GM23338 (cell line): ENCODE results near the gene GAB1. TPM values are rescaled to one million over a fixed set of nuclear protein-coding genes. Genes with fewer than 3 reads are reported as not detected.
A peak's percentile ranks its signal among the peaks of the same experiment; 100 is the strongest.

Experiments
- ATAC-seq: fragments of 200-7000 bp; cut with Tn5 transposase; 3 replicates; pipeline ENCODE4 v1.9.1; 2020
- DNase-seq: peaks from one replicate; pipeline ENCODE4 v3.0.0-alpha.2; 2015; ENCODE audit warnings: low spot score
- H2AFZ ChIP-seq: fragments of 200-600 bp; sonication (generic); 2 replicates; pipeline ENCODE4 v1.8.0; 2016; ENCODE audit warnings: antibody characterized with exemption, mild to moderate bottlenecking, moderate library complexity
- H3F3A ChIP-seq: fragments of 200-600 bp; sonication (generic); replicated peaks from 2 replicates; pipeline ENCODE4 v1.8.0; 2017; ENCODE audit warnings: antibody characterized with exemption, mixed run types, low read depth
- H3K27ac ChIP-seq: fragments of 200-600 bp; sonication (generic); 2 replicates; pipeline ENCODE4 v1.6.1; 2016; ENCODE audit warnings: low read depth
- H3K27me3 ChIP-seq: fragments of 200-600 bp; sonication (generic); 2 replicates; pipeline ENCODE4 v1.8.0; 2016; ENCODE audit warnings: mild to moderate bottlenecking, mixed run types, moderate library complexity; ENCODE audit not compliant: insufficient read depth
- H3K36me3 ChIP-seq: fragments of 200-600 bp; sonication (generic); 2 replicates; pipeline ENCODE4 v1.8.0; 2016; ENCODE audit warnings: mild to moderate bottlenecking; ENCODE audit not compliant: insufficient read depth
- H3K4me1 ChIP-seq: fragments of 200-600 bp; sonication (generic); 2 replicates; pipeline ENCODE4 v1.8.0; 2016; ENCODE audit warnings: mild to moderate bottlenecking, moderate library complexity; ENCODE audit not compliant: insufficient read depth
- H3K4me2 ChIP-seq: fragments of 200-600 bp; sonication (generic); 2 replicates; pipeline ENCODE4 v1.7.1; 2017; ENCODE audit warnings: mixed run types
- H3K4me3 ChIP-seq: fragments of 200-600 bp; sonication (generic); 2 replicates; pipeline ENCODE4 v1.6.1; 2016; ENCODE audit warnings: mixed run types
- H3K79me2 ChIP-seq: fragments of 200-600 bp; sonication (generic); replicated peaks from 2 replicates; pipeline ENCODE4 v1.8.0; 2017; ENCODE audit warnings: mild to moderate bottlenecking; ENCODE audit not compliant: insufficient read depth
- H3K9me2 ChIP-seq: fragments of 200-600 bp; sonication (generic); 2 replicates; pipeline ENCODE4 v1.8.0; 2017; ENCODE audit not compliant: insufficient read depth
- H4K20me1 ChIP-seq: fragments of 200-600 bp; sonication (generic); replicated peaks from 2 replicates; pipeline ENCODE4 v1.8.0; 2017; ENCODE audit warnings: mild to moderate bottlenecking; ENCODE audit not compliant: insufficient read depth
- H3K27ac Mint-ChIP-seq: 2 replicates; pipeline ENCODE4 v1.8.0; 2020; ENCODE audit warnings: inconsistent platforms, mild to moderate bottlenecking, moderate library complexity, mixed read lengths
- H3K27me3 Mint-ChIP-seq: 3 replicates; pipeline ENCODE4 v1.8.0; 2022; ENCODE audit warnings: low read depth, mild to moderate bottlenecking, moderate library complexity, mixed read lengths, inconsistent platforms; ENCODE audit not compliant: insufficient read depth, poor library complexity
- H3K36me3 Mint-ChIP-seq: 3 replicates; pipeline ENCODE4 v1.8.0; 2021; ENCODE audit warnings: low read depth, mild to moderate bottlenecking, inconsistent platforms, moderate library complexity, mixed read lengths
- H3K4me1 Mint-ChIP-seq: 3 replicates; pipeline ENCODE4 v1.8.0; 2020; ENCODE audit warnings: mild to moderate bottlenecking, inconsistent platforms, mixed read lengths
- H3K4me3 Mint-ChIP-seq: 3 replicates; pipeline ENCODE4 v1.8.0; 2021; ENCODE audit warnings: moderate library complexity, mild to moderate bottlenecking, inconsistent platforms, mixed read lengths
- H3K9me3 Mint-ChIP-seq: 3 replicates; pipeline ENCODE4 v1.8.0; 2020; ENCODE audit warnings: moderate library complexity, mild to moderate bottlenecking, inconsistent platforms, mixed read lengths
- EZH2phosphoT487 ChIP-seq: fragments of 200-600 bp; sonication (generic); IDR thresholded peaks from one replicate; pipeline ENCODE4 v1.8.1; 2018; ENCODE audit warnings: antibody characterized with exemption; ENCODE audit not compliant: unreplicated experiment
- POLR2AphosphoS5 ChIP-seq: IDR thresholded peaks from 2 replicates; pipeline ENCODE4 v1.6.1; 2016; ENCODE audit warnings: antibody characterized with exemption, low read depth
- STAT1 ChIP-seq: IDR thresholded peaks from one replicate; pipeline ENCODE4 v1.6.1; 2016; ENCODE audit warnings: antibody characterized with exemption; ENCODE audit not compliant: unreplicated experiment
- ZNF114 ChIP-seq: fragments of 250-450 bp; sonication (Bioruptor Pico); IDR thresholded peaks from 2 replicates; pipeline ENCODE4 v1.5.0; 2020; ENCODE audit warnings: mild to moderate bottlenecking, moderate library complexity
- ZNF331 ChIP-seq: fragments of 250-450 bp; sonication (Bioruptor Pico); IDR thresholded peaks from 2 replicates; pipeline ENCODE4 v1.5.0; 2020; ENCODE audit warnings: low read depth, mild to moderate bottlenecking, moderate library complexity
- ZNF462 ChIP-seq: fragments of 250-450 bp; sonication (Bioruptor Pico); IDR thresholded peaks from 2 replicates; pipeline ENCODE4 v1.5.0; 2020; ENCODE audit warnings: mild to moderate bottlenecking, moderate library complexity
- polyA plus RNA-seq: library from polyadenylated mRNA; unstranded; fragments of >200 nt; fragmentation: Nextera tagmentation; extraction: Ambion mirVana; gene quantifications from 2 replicates; pipeline ENCODE4 v1.2.1, GENCODE V29; 2016
- total RNA-seq: library from RNA; depleted of rRNA; stranded (reverse); fragments of >200 nt; shearing (Covaris generic); gene quantifications from 2 replicates; pipeline ENCODE4 v1.2.3, GENCODE V29; 2014
- TF ChIP-seq, protein P1 (sequence below): IDR thresholded peaks from 2 replicates; pipeline ENCODE4 v1.6.1; 2016; ENCODE audit warnings: antibody characterized with exemption

The GAB1 gene
- total and polyA plus RNA-seq, 2 experiments from 2014 or later = 4.0 to 18.4 TPM

GRCh38 chr4:143397335-143397734, 60.7 kb downstream of the GAB1 start (continued):
- TF ChIP-seq ZNF462 (no peak), EZH2phosphoT487 (no peak), STAT1 (no peak)

GRCh38 chr4:143397887-143398286, 61.2 kb downstream of the GAB1 start:
- H3K27ac ChIP-seq = no peak overlapping the region
- TF ChIP-seq, protein P1, sequence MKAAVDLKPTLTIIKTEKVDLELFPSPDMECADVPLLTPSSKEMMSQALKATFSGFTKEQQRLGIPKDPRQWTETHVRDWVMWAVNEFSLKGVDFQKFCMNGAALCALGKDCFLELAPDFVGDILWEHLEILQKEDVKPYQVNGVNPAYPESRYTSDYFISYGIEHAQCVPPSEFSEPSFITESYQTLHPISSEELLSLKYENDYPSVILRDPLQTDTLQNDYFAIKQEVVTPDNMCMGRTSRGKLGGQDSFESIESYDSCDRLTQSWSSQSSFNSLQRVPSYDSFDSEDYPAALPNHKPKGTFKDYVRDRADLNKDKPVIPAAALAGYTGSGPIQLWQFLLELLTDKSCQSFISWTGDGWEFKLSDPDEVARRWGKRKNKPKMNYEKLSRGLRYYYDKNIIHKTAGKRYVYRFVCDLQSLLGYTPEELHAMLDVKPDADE = no peak
- TF ChIP-seq ZNF331 = no peak
- no peak for TF ChIP-seq POLR2AphosphoS5
- TF ChIP-seq ZNF114 (CRISPR knock-in tag) = no peak
- TF ChIP-seq ZNF462 = no peak

More at GRCh38 chr4:143397887-143398286, 61.2 kb downstream of the GAB1 start:
- Histone ChIP-seq H3F3A (no peaks in the 10 kb centered on the region), H4K20me1 (no peaks in the 10 kb centered on the region), H3K79me2 (peaks cover 8% of the 10 kb centered on the region), H3K4me1 (peaks cover 23% of the 10 kb centered on the region), H3K36me3 (no peaks in the 10 kb centered on the region), H3K4me3 (no peak overlapping the region), H3K9me2 (no peaks in the 10 kb centered on the region), H3K4me2 (peak overlapping the region; percentile 29; the same call in 1 of the 2 replicates), H3K27me3 (no peaks in the 10 kb centered on the region), H2AFZ (no peak overlapping the region)
- Mint-ChIP-seq H3K9me3 (no peaks in the 10 kb centered on the region), H3K27ac (no peak overlapping the region), H3K4me1 (peaks cover 44% of the 10 kb centered on the region), H3K27me3 (no peaks in the 10 kb centered on the region), H3K36me3 (no peaks in the 10 kb centered on the region), H3K4me3 (no peak overlapping the region)
- ATAC-seq (no peak), DNase-seq (no peak)
